NT2/D1 (cell line): ENCODE measurements around the gene ARID1A.

Experiments
- YY1 ChIP-seq: IDR thresholded peaks from 2 replicates; pipeline ENCODE4 v1.6.1; 2011; ENCODE audit not compliant: insufficient read length, insufficient read depth
- ZNF274 ChIP-seq: IDR thresholded peaks from 2 replicates; pipeline ENCODE4 v1.6.1; 2011; ENCODE audit warnings: mild to moderate bottlenecking, low read depth, low read length

- no peak for TF ChIP-seq YY1
- TF ChIP-seq ZNF274: no peak
Measured at GRCh38 chr1:26697978-26698849, 2.4 kb downstream of the ARID1A start.
